CD14-positive monocyte (primary cell): Measurements from ENCODE around the gene RPL37. TPM values are rescaled to one million over a fixed set of nuclear protein-coding genes. Genes with fewer than 3 reads are reported as not detected.

ENCODE experiments used
- DNase-seq, 3 donors: peaks; one replicate each; pipeline ENCODE4 v3.0.0-alpha.2; 2011 to 2022
- H2AFZ ChIP-seq: 2 replicates; pipeline ENCODE4 v1.6.0; 2012; ENCODE audit warnings: mild to moderate bottlenecking, low read depth, low read length, inconsistent platforms; ENCODE audit not compliant: insufficient read depth, poor library complexity, severe bottlenecking
- H3K27ac ChIP-seq, 2 donors: 1 replicate in 1 of 2; 2 replicates in 1 of 2; pipeline ENCODE4 v1.5.1; 2012 to 2013; ENCODE audit warnings: low read length in 2 of 2, control low read depth in 1 of 2, inconsistent platforms in 1 of 2, low read depth in 1 of 2, mild to moderate bottlenecking in 1 of 2
- H3K27me3 ChIP-seq, 2 donors: one replicate each; pipeline versions ENCODE4 v1.6.0 to v1.6.1; 2011 to 2013; ENCODE audit warnings: low read length in 2 of 2; ENCODE audit not compliant: control insufficient read depth in 2 of 2, insufficient read depth in 2 of 2
- H3K36me3 ChIP-seq, 2 donors: replicated peaks in 1 of 2; 1 replicate in 1 of 2; 2 replicates in 1 of 2; pipeline versions ENCODE4 v1.5.1 to v1.6.1; 2012 to 2013; ENCODE audit warnings: low read length in 2 of 2, control low read depth in 1 of 2, inconsistent platforms in 1 of 2, mild to moderate bottlenecking in 1 of 2; ENCODE audit not compliant: insufficient read depth in 2 of 2, control insufficient read depth in 1 of 2
- H3K4me1 ChIP-seq, 2 donors: 1 replicate in 1 of 2; 2 replicates in 1 of 2; pipeline versions ENCODE4 v1.5.1 to v1.6.1; 2012 to 2013; ENCODE audit warnings: low read length in 2 of 2, control low read depth in 1 of 2, inconsistent platforms in 1 of 2, mild to moderate bottlenecking in 1 of 2, moderate library complexity in 1 of 2; ENCODE audit not compliant: insufficient read depth in 2 of 2, control insufficient read depth in 1 of 2
- H3K4me2 ChIP-seq: replicated peaks from 2 replicates; pipeline ENCODE3; 2012; ENCODE audit warnings: low read length, moderate library complexity, mild to moderate bottlenecking; ENCODE audit not compliant: poor library complexity, severe bottlenecking; ENCODE audit errors: extremely low read depth
- H3K4me3 ChIP-seq, 3 experiments: fragments of 200-600 bp in 1 of 3; sonication (generic) in 1 of 3; replicated peaks in 1 of 3; 1 replicate in 2 of 3; 2 replicates in 1 of 3; pipeline ENCODE4 v1.5.1; 2011 to 2013; ENCODE audit warnings: low read length in 3 of 3, mild to moderate bottlenecking in 3 of 3, control low read depth in 2 of 3, low read depth in 2 of 3, inconsistent platforms in 1 of 3, moderate library complexity in 1 of 3
- H3K79me2 ChIP-seq: 2 replicates; pipeline ENCODE4 v1.6.0; 2012; ENCODE audit warnings: mild to moderate bottlenecking, control low read depth, inconsistent platforms, low read length, moderate library complexity; ENCODE audit not compliant: insufficient read depth
- H3K9ac ChIP-seq: 2 replicates; pipeline ENCODE4 v1.6.0; 2017; ENCODE audit warnings: low read length, mild to moderate bottlenecking; ENCODE audit not compliant: insufficient read depth, poor library complexity, severe bottlenecking
- H3K9me3 ChIP-seq, 2 donors: replicated peaks in 1 of 2; 1 replicate in 1 of 2; 2 replicates in 1 of 2; pipeline versions ENCODE4 v1.5.1 to v1.6.1; 2012 to 2013; ENCODE audit warnings: low read length in 2 of 2, control low read depth in 1 of 2; ENCODE audit not compliant: control insufficient read depth in 1 of 2, insufficient read depth in 1 of 2
- H4K20me1 ChIP-seq: 2 replicates; pipeline ENCODE4 v1.6.0; 2012; ENCODE audit warnings: mild to moderate bottlenecking, low read length, control low read depth, moderate library complexity; ENCODE audit not compliant: insufficient read depth
- H3K27ac Mint-ChIP-seq, 7 donors: one replicate each; pipeline ENCODE4 v1.8.0; 2020; ENCODE audit warnings: mild to moderate bottlenecking in 7 of 7, mixed read lengths in 7 of 7, moderate library complexity in 6 of 7, inconsistent platforms in 2 of 7
- H3K27me3 Mint-ChIP-seq, 3 donors: one replicate each; pipeline ENCODE4 v1.8.0; 2021 to 2022; ENCODE audit warnings: low read depth in 3 of 3, mild to moderate bottlenecking in 3 of 3, mixed read lengths in 3 of 3, moderate library complexity in 3 of 3, inconsistent platforms in 1 of 3
- H3K36me3 Mint-ChIP-seq, 2 donors: one replicate each; pipeline ENCODE4 v1.8.0; 2020; ENCODE audit warnings: mixed read lengths in 2 of 2, inconsistent platforms in 1 of 2, mild to moderate bottlenecking in 1 of 2
- H3K4me1 Mint-ChIP-seq: one replicate; pipeline ENCODE4 v1.8.0; 2020; ENCODE audit warnings: mild to moderate bottlenecking, mixed read lengths
- H3K4me3 Mint-ChIP-seq, 2 donors: one replicate each; pipeline ENCODE4 v1.8.0; 2020; ENCODE audit warnings: mild to moderate bottlenecking in 2 of 2, mixed read lengths in 2 of 2, moderate library complexity in 1 of 2
- H3K9me3 Mint-ChIP-seq, 7 donors: one replicate each; pipeline ENCODE4 v1.8.0; 2020 to 2022; ENCODE audit warnings: mixed read lengths in 7 of 7, mild to moderate bottlenecking in 6 of 7, moderate library complexity in 6 of 7, inconsistent platforms in 2 of 7
- WGBS: methylation state at CpG from one replicate; pipeline ENCODE4 v1.1.5; 2013; ENCODE audit warnings: missing lambda C conversion rate; ENCODE audit not compliant: insufficient coverage; 5-methylcytosine and 5-hydroxymethylcytosine counted together
- intact Hi-C, 2 donors: fragments of 100-400 bp; cut with micrococcal nuclease; formaldehyde crosslinking; loops; one replicate each; pipeline versions ENCODE4 v1.15.0 to v1.15.1; 2023
- polyA plus RNA-seq, 3 donors: library from polyadenylated mRNA; depleted of rRNA in 1 of 3; unstranded in 2 of 3; stranded (reverse) in 1 of 3; fragments of 300-500 nt in 2 of 3; fragments of >200 nt in 1 of 3; fragmentation: Illumina TruSeq in 2 of 3; gene quantifications; 1 replicate in 2 of 3; 2 replicates in 1 of 3; pipeline ENCODE4 v1.2.3, GENCODE V29; 2012 to 2021
- TF ChIP-seq, protein P1 (sequence below): fragments of 200-600 bp; IDR thresholded peaks from one replicate; pipeline ENCODE4 v1.8.0; 2022; ENCODE audit warnings: antibody characterized with exemption, mild to moderate bottlenecking

Gene RPL37
- polyA plus RNA-seq, 3 donors: 87.9 to 813 (median 738) TPM

DNA sequence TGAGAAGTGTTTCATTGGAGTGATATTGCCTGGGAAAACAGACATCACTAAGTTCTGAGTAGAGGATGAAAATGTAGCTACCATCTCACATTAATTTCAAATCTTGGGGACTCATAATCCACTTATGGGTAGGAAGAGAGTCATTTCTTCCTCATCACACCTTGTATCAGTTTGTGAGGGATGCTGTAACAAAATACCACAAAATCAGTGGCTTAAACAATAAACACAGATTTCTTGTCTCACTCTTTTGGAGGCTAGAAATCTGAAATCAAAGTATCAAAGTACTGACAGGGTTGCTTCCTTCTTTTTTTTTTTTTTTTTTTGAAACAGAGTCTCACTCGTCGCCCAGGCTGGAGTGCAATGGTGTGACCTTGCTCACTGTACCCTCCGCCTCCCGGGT is 9.5 kb upstream of the RPL37 start:
- no peak overlapping the region for H3K9ac ChIP-seq

DNA sequence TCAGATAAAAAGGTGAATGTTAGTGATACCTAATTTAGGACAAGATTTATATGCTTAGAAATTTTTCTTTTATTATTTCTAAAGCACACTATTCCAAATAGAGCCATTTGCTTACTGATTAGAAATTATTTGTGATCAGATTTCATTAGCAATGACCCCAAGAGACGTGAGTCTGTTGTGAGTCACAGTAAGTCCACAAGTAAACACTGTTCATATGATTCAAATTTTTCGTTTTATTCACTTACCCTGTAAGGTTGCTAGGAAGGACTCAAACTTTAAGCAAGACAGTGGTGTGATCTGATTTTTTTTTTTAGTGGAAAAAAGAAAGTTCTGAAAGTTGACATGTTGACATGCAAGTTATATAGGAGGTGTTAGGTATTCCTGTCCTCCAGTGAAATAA is 7.3 kb upstream of the RPL37 start:
- H3K4me1 Mint-ChIP-seq: peaks cover 60% of the 10 kb centered on the region
- H3K27ac Mint-ChIP-seq: no peak overlapping the region
- H3K27ac ChIP-seq: peak overlapping the region in 1 of 2 donors; percentile 95
- H3K9ac ChIP-seq: peak overlapping the region; percentile 87
- TF ChIP-seq, protein P1, sequence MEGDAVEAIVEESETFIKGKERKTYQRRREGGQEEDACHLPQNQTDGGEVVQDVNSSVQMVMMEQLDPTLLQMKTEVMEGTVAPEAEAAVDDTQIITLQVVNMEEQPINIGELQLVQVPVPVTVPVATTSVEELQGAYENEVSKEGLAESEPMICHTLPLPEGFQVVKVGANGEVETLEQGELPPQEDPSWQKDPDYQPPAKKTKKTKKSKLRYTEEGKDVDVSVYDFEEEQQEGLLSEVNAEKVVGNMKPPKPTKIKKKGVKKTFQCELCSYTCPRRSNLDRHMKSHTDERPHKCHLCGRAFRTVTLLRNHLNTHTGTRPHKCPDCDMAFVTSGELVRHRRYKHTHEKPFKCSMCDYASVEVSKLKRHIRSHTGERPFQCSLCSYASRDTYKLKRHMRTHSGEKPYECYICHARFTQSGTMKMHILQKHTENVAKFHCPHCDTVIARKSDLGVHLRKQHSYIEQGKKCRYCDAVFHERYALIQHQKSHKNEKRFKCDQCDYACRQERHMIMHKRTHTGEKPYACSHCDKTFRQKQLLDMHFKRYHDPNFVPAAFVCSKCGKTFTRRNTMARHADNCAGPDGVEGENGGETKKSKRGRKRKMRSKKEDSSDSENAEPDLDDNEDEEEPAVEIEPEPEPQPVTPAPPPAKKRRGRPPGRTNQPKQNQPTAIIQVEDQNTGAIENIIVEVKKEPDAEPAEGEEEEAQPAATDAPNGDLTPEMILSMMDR: no peak
- H3K36me3 Mint-ChIP-seq: peaks cover 20 to 27% of the 10 kb centered on the region in 2 donors
- WGBS: no CpG with 5 or more reads among the region's 2 CpGs
- peak in 1 of 3 donors; percentile 9 for DNase-seq
- peaks cover 0 to 2% (median 0%) of the 10 kb centered on the region in 7 donors for H3K9me3 Mint-ChIP-seq
- H3K27me3 ChIP-seq: no peaks in the 10 kb centered on the region
- peak overlapping the region in 1 of 2 donors; percentile 98 for H3K4me3 Mint-ChIP-seq
- peaks cover 66% of the 10 kb centered on the region for H3K79me2 ChIP-seq
- peaks cover 0 to 2% (median 1%) of the 10 kb centered on the region in 3 donors for H3K27me3 Mint-ChIP-seq
- H3K9me3 ChIP-seq: no peaks in the 10 kb centered on the region
- intact Hi-C loops: no loop called here
- peak overlapping the region; percentile 87 for H2AFZ ChIP-seq
- peaks cover 3 to 27% of the 10 kb centered on the region in 2 donors for H3K36me3 ChIP-seq
- peaks cover 5% of the 10 kb centered on the region for H4K20me1 ChIP-seq
- H3K4me3 ChIP-seq: peak overlapping the region; percentile 70 to 100 (median 92)
- H3K4me2 ChIP-seq: peak overlapping the region; percentile 92
- H3K4me1 ChIP-seq: peaks cover 45 to 63% of the 10 kb centered on the region in 2 donors

More for the DNA sequence above, 9.5 kb upstream of the RPL37 start:
- H3K27ac ChIP-seq: no peak overlapping the region
- intact Hi-C loops: no loop called here
- H3K9me3 Mint-ChIP-seq: no peaks in the 10 kb centered on the region
- peak overlapping the region in 2 of 7 donors; percentile 10 to 50 for H3K27ac Mint-ChIP-seq
- H3K4me1 ChIP-seq: peaks cover 40 to 57% of the 10 kb centered on the region in 2 donors
- H3K27me3 ChIP-seq: no peaks in the 10 kb centered on the region
- H3K4me3 ChIP-seq: no peak overlapping the region
- TF ChIP-seq, protein P1: no peak
- no peaks in the 10 kb centered on the region for H3K9me3 ChIP-seq
- peaks cover 80% of the 10 kb centered on the region for H3K79me2 ChIP-seq
- DNase-seq: no peak
- no peak overlapping the region for H3K4me3 Mint-ChIP-seq
- peaks cover 15% of the 10 kb centered on the region for H4K20me1 ChIP-seq
- no peak overlapping the region for H3K4me2 ChIP-seq
- no CpG with 5 or more reads among the region's 4 CpGs for WGBS
- peaks cover 25 to 38% of the 10 kb centered on the region in 2 donors for H3K36me3 Mint-ChIP-seq
- peaks cover 61% of the 10 kb centered on the region for H3K4me1 Mint-ChIP-seq
- H2AFZ ChIP-seq: no peak overlapping the region
- H3K36me3 ChIP-seq: peaks cover 3 to 27% of the 10 kb centered on the region in 2 donors
- H3K27me3 Mint-ChIP-seq: peaks cover 0 to 1% (median 0%) of the 10 kb centered on the region in 3 donors
